B cell (primary cell): ENCODE data around the gene APCS. TPM values are rescaled to one million over a fixed set of nuclear protein-coding genes. Genes with fewer than 3 reads are reported as not detected.

ENCODE experiments used
- ATAC-seq: fragments of 200-7000 bp; cut with Tn5 transposase; one replicate; pipeline ENCODE4 v1.10.0; 2021; ENCODE audit warnings: low read depth, mild to moderate bottlenecking, moderate number of reproducible peaks, moderate library complexity
- CTCF ChIA-PET: fragments of 350-600 bp; sonication (Branson Sonifier 250); formaldehyde crosslinking; loops from one replicate; lab custom pipeline; 2021; ENCODE audit warnings: antibody characterized with exemption, inconsistent platforms; lab: Charles Lee
- POLR2A ChIA-PET: fragments of 350-600 bp; sonication (Branson Sonifier 250); formaldehyde crosslinking; loops from one replicate; lab custom pipeline; 2021; ENCODE audit warnings: antibody characterized with exemption; lab: Charles Lee
- DNase-seq: peaks from one replicate; pipeline ENCODE4 v3.0.0; 2013
- H2AFZ ChIP-seq: 2 replicates; pipeline ENCODE4 v1.6.1; 2012; ENCODE audit warnings: mild to moderate bottlenecking, low read depth, low read length; ENCODE audit not compliant: insufficient read depth, poor library complexity, severe bottlenecking
- H3K27ac ChIP-seq, 2 donors: 1 replicate in 1 of 2; 2 replicates in 1 of 2; pipeline ENCODE4 v1.5.1; 2012 to 2013; ENCODE audit warnings: low read length in 2 of 2, mild to moderate bottlenecking in 2 of 2, moderate library complexity in 1 of 2
- H3K27me3 ChIP-seq, 4 experiments: fragments of 200-600 bp in 1 of 4; sonication (generic) in 1 of 4; replicated peaks in 1 of 4; 1 replicate in 2 of 4; 2 replicates in 2 of 4; pipeline versions ENCODE4 v1.6.1 to v1.7.0; 2013 to 2016; ENCODE audit warnings: low read length in 3 of 4, mild to moderate bottlenecking in 2 of 4, mixed read lengths in 1 of 4, moderate library complexity in 1 of 4; ENCODE audit not compliant: insufficient read depth in 4 of 4, control insufficient read depth in 3 of 4; ENCODE audit errors: control extremely low read depth in 1 of 4
- H3K36me3 ChIP-seq, 2 experiments: replicated peaks in 1 of 2; 1 replicate in 1 of 2; 2 replicates in 1 of 2; pipeline versions ENCODE4 v1.6.1 to v1.7.1; 2013; ENCODE audit warnings: low read length in 1 of 2; ENCODE audit not compliant: insufficient read depth in 2 of 2, control insufficient read depth in 1 of 2; ENCODE audit errors: control extremely low read depth in 1 of 2, extremely low read depth in 1 of 2
- H3K4me1 ChIP-seq, 2 donors: fragments of 200-600 bp in 1 of 2; sonication (generic) in 1 of 2; 1 replicate in 1 of 2; 2 replicates in 1 of 2; pipeline versions ENCODE4 v1.5.1 to v1.6.1; 2013 to 2017; ENCODE audit warnings: low read length in 2 of 2; ENCODE audit not compliant: control insufficient read depth in 2 of 2, insufficient read depth in 2 of 2
- H3K4me2 ChIP-seq: replicated peaks from 2 replicates; pipeline ENCODE3; 2012; ENCODE audit warnings: mild to moderate bottlenecking, low read depth, low read length; ENCODE audit not compliant: poor library complexity, severe bottlenecking
- H3K4me3 ChIP-seq, 5 experiments: fragments of 200-600 bp in 1 of 5; sonication (generic) in 1 of 5; 1 replicate in 3 of 5; 2 replicates in 2 of 5; pipeline versions ENCODE4 v1.5.1 to v1.7.0; 2011 to 2016; ENCODE audit warnings: low read length in 4 of 5, mild to moderate bottlenecking in 4 of 5, low read depth in 2 of 5, control low read depth in 1 of 5, moderate library complexity in 1 of 5; ENCODE audit not compliant: insufficient read depth in 1 of 5; ENCODE audit errors: control extremely low read depth in 1 of 5, extremely low read depth in 1 of 5
- H3K79me2 ChIP-seq: fragments of 200-600 bp; sonication (generic); one replicate; pipeline ENCODE4 v1.6.0; 2016; ENCODE audit warnings: low read length; ENCODE audit not compliant: control insufficient read depth, insufficient read depth
- H3K9ac ChIP-seq: fragments of 200-600 bp; sonication (generic); 2 replicates; pipeline ENCODE4 v1.6.1; 2017; ENCODE audit warnings: mild to moderate bottlenecking, low read length, moderate library complexity
- H3K9me3 ChIP-seq, 3 donors: one replicate each; pipeline versions ENCODE4 v1.6.1 to v1.7.1; 2013; ENCODE audit warnings: low read length in 2 of 3; ENCODE audit not compliant: control insufficient read depth in 2 of 3, insufficient read depth in 1 of 3; ENCODE audit errors: control extremely low read depth in 1 of 3
- H4K20me1 ChIP-seq: 2 replicates; pipeline ENCODE4 v1.6.0; 2012; ENCODE audit warnings: mild to moderate bottlenecking, low read length; ENCODE audit not compliant: insufficient read depth, control insufficient read depth, poor library complexity, severe bottlenecking
- H3K27ac Mint-ChIP-seq: one replicate; pipeline ENCODE4 v1.8.0; 2021; ENCODE audit warnings: mixed read lengths
- H3K27me3 Mint-ChIP-seq: one replicate; pipeline ENCODE4 v1.8.0; 2021; ENCODE audit warnings: mixed read lengths
- H3K4me1 Mint-ChIP-seq: one replicate; pipeline ENCODE4 v1.8.0; 2021; ENCODE audit warnings: mixed read lengths
- H3K4me3 Mint-ChIP-seq: one replicate; pipeline ENCODE4 v1.8.0; 2021; ENCODE audit warnings: mixed read lengths
- H3K9me3 Mint-ChIP-seq: one replicate; pipeline ENCODE4 v1.8.0; 2022; ENCODE audit warnings: mixed read lengths; ENCODE audit not compliant: insufficient read depth
- CTCF ChIP-seq: fragments of 200-600 bp; IDR thresholded peaks from one replicate; pipeline ENCODE4 v1.8.0; 2022; ENCODE audit warnings: antibody characterized with exemption, mild to moderate bottlenecking
- EZH2 ChIP-seq: IDR thresholded peaks from 2 replicates; pipeline ENCODE4 v1.6.1; 2012; ENCODE audit warnings: borderline replicate concordance, low read depth, mild to moderate bottlenecking, moderate library complexity, low read length; ENCODE audit not compliant: insufficient read depth, poor library complexity, severe bottlenecking
- intact Hi-C: fragments of 100-400 bp; cut with micrococcal nuclease; formaldehyde crosslinking; loops from one replicate; pipeline ENCODE4 v1.10.0; 2022
- polyA plus RNA-seq: library from polyadenylated mRNA; depleted of rRNA; stranded (reverse); fragments of >200 nt; gene quantifications from 2 replicates; pipeline ENCODE4 v1.2.3, GENCODE V29; 2012
- total RNA-seq, 2 donors: library from RNA; stranded (reverse); fragments of 120-200 nt in 1 of 2; gene quantifications; 1 replicate in 1 of 2; 2 replicates in 1 of 2; pipeline versions ENCODE4 v1.2.3 to v1.2.4, GENCODE V29; 2013 to 2022

APCS gene
- total and polyA plus RNA-seq, 2 donors (not counting 1 experiment from before 2014, with no cell fraction given): not detected

DNA sequence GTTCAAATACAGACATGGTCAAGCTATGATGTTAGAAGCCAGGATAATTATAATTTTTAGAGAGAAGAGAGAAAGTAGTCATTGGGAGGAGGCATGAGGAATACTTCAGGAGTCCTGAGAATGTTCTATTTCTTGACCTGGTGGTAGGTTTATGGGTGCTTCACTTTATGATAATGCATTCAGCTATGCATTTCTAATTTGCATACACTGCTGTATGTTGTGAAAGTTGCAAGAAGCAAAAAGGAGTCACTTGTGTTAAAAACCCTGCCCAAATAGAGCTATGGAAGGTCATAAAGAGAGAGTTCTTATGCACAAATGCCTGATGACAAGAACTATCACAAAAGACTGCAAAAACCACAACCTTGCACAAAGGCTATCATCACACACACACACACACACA, 45.3 kb downstream of the APCS start:
- H3K4me1 Mint-ChIP-seq: no peaks in the 10 kb centered on the region
- H2AFZ ChIP-seq: no peak overlapping the region
- H3K4me3 Mint-ChIP-seq: no peak overlapping the region
- ATAC-seq (no peak), DNase-seq (no peak)
- intact Hi-C loops: no loop called here
- no peaks in the 10 kb centered on the region for H3K36me3 ChIP-seq
- no peak overlapping the region for H3K4me2 ChIP-seq
- H3K27me3 Mint-ChIP-seq: peaks cover 8% of the 10 kb centered on the region
- no peaks in the 10 kb centered on the region for H3K9me3 ChIP-seq
- no peak overlapping the region for H3K27ac ChIP-seq
- ChIA-PET CTCF (no interaction called here), POLR2A (no interaction called here)
- no peak overlapping the region for H3K27ac Mint-ChIP-seq
- no peak overlapping the region for H3K4me3 ChIP-seq
- H3K27me3 ChIP-seq: peaks cover 0 to 4% (median 0%) of the 10 kb centered on the region in 4 experiments
- no peak overlapping the region for H3K9ac ChIP-seq
- H4K20me1 ChIP-seq: no peaks in the 10 kb centered on the region
- peaks cover 3% of the 10 kb centered on the region for H3K9me3 Mint-ChIP-seq
- H3K79me2 ChIP-seq: no peaks in the 10 kb centered on the region
- H3K4me1 ChIP-seq: no peaks in the 10 kb centered on the region
- TF ChIP-seq EZH2: no peak
- no peak for TF ChIP-seq CTCF

Other genes with a start within 250 kb of the APCS start
- gene OR10J4, start 155.6 kb upstream of the APCS start, total RNA-seq: not detected in 2 replicates
- gene OR10J4, start 155.6 kb upstream of the APCS start, polyA plus RNA-seq: not detected in 2 replicates
- not detected in 2 replicates for gene OR10J1, start 148.1 kb upstream of the APCS start, total RNA-seq
- gene OR10J1, start 148.1 kb upstream of the APCS start, polyA plus RNA-seq: not detected in 2 replicates
- gene OR10J5, start 51.8 kb upstream of the APCS start, total RNA-seq: not detected in 2 replicates
- not detected in 2 replicates for gene OR10J5, start 51.8 kb upstream of the APCS start, polyA plus RNA-seq
- gene CRP, start 126.8 kb downstream of the APCS start, total RNA-seq: not detected in 2 replicates
- gene CRP, start 126.8 kb downstream of the APCS start, polyA plus RNA-seq: not detected in 2 replicates
- 9.5 and 9.6 TPM in 2 replicates for gene DUSP23, start 193.1 kb downstream of the APCS start, total RNA-seq
- gene DUSP23, start 193.1 kb downstream of the APCS start, polyA plus RNA-seq: 10.5 and 15.8 TPM in 2 replicates
- 0.19 TPM in 1 of 2 replicates, not detected in the other for gene FCRL6, start 214.5 kb downstream of the APCS start, total RNA-seq
- 0.81 and 1.2 TPM in 2 replicates for gene FCRL6, start 214.5 kb downstream of the APCS start, polyA plus RNA-seq
- 0.54 TPM in 1 of 2 replicates, not detected in the other for gene SLAMF8, start 239.0 kb downstream of the APCS start, total RNA-seq
- gene SLAMF8, start 239.0 kb downstream of the APCS start, polyA plus RNA-seq: 0.17 TPM in 1 of 2 replicates, not detected in the other